ENCODE measurements around the gene CCDC38.

The CCDC38 gene

DNA sequence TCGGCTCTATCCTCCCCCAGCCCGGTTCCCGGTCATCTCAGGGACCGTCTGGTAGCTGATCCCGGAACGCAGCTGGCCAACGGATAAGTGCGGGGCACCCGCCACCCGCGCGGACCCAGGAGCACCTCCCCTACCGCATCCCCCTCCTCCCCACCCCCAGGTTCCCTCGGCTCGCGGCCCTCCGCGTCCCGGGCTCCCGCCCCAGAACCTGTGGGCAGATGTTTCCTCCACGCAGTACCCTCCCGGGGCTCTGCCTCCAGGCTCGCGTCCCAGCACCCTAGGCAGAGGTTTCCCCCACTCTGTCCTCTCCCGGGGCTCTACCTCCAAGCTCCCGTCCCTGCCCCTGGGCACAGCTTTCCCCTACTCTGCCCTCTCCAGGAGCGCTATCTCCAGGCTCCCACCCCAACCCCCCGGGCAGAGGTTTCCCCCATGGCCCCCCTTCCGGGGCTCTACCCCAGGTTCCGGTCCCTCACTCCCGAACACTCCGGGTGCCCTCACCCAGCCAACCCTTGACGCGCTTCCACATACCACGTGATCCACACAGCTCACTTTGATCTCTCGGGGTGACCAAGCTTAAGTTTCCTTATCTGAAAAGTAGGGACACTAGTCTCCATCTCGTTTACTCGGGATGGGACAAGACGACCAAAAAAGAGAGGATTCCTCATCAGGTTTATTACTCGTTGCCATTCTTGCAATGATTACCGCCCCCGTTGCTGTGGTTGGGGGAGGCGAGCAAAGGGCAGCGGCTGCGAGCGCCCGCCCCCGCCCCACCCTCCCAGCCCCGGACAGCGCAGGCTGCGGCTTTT, at the start of gene CCDC38:
Gene CCDC38 (minus strand): TSS at position 91 of the 806 bp plus-strand sequence. CDS start 6,105 bp downstream, outside the sequence.
- DNase-seq (ENCODE audit: low spot score), result peak; percentile 97
- in situ Hi-C loops (cut with MboI; ENCODE audit: low pct_unique_long_range_greater_than_20kb, low sequenced_read_pairs, unreplicated experiment), result no loop called here
- no peak for TF ChIP-seq CTCF (IDR thresholded peaks at IDR 0.05; ENCODE audit: extremely low read depth, insufficient read depth, missing control alignments)

- DNase-seq (ENCODE audit: low spot score), result no peak
- no peak for TF ChIP-seq CTCF (IDR thresholded peaks at IDR 0.05; ENCODE audit: extremely low read depth, insufficient read depth, missing control alignments)
- in situ Hi-C loops (cut with MboI; ENCODE audit: low pct_unique_long_range_greater_than_20kb, low sequenced_read_pairs, unreplicated experiment), result no loop called here
Observed at GRCh38 chr12:95990136-95990535, 47.7 kb upstream of the CCDC38 start.

GRCh38 chr12:95989504-95990123, 47.2 kb upstream of the CCDC38 start:
- TF ChIP-seq CTCF (IDR thresholded peaks at IDR 0.05; ENCODE audit: extremely low read depth, insufficient read depth, missing control alignments), result no peak
- no peak for DNase-seq (ENCODE audit: low spot score)
- in situ Hi-C loops (cut with MboI; ENCODE audit: low pct_unique_long_range_greater_than_20kb, low sequenced_read_pairs, unreplicated experiment), result no loop called here

GRCh38 chr12:95988506-95989275, 46.3 kb upstream of the CCDC38 start:
- no peak for DNase-seq (ENCODE audit: low spot score)
- TF ChIP-seq CTCF (IDR thresholded peaks at IDR 0.05; ENCODE audit: extremely low read depth, insufficient read depth, missing control alignments), result no peak
- in situ Hi-C loops (cut with MboI; ENCODE audit: low pct_unique_long_range_greater_than_20kb, low sequenced_read_pairs, unreplicated experiment), result no loop called here

- DNase-seq (ENCODE audit: low spot score), result no peak
- in situ Hi-C loops (cut with MboI; ENCODE audit: low pct_unique_long_range_greater_than_20kb, low sequenced_read_pairs, unreplicated experiment), result no loop called here
- no peak for TF ChIP-seq CTCF (IDR thresholded peaks at IDR 0.05; ENCODE audit: extremely low read depth, insufficient read depth, missing control alignments)
Observed at GRCh38 chr12:95986635-95987570, 44.5 kb upstream of the CCDC38 start.
